Esophagus mucosa (tissue), 1 donor: ENCODE results near the gene AATK. TPM values are rescaled to one million over a fixed set of nuclear protein-coding genes. Genes with fewer than 3 reads are reported as not detected.

Experiments used
- ATAC-seq: fragments of 200-7000 bp; cut with Tn5 transposase; one replicate; pipeline ENCODE4 v1.9.1; 2020
- total RNA-seq: library from RNA; stranded (reverse); gene quantifications from one replicate; pipeline ENCODE4 v1.2.4, GENCODE V29; 2023
- donor health status: DM: yes; HTN: yes; CAD: no.

AATK gene
- total RNA-seq, 1 donor from 2014 or later = 0.56 TPM

DNA sequence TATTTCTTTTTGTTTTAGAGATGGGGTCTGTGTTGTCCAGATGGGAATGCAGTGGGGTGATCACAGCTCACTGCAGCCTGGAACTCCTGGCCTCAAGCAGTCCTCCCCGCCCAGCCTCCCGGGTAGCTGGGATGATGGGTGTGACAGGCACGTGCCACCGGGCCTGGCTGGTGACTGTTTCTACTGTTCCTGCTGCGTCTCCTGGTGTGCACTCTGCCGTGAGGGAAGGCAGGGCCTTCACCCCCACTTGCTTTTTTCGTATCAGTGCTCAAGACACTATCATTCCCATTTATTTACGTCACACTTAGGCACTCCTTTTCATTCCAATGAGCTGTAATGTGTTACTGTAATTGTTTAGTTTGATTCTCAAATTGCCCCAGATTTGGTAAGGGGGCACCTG is 26.0 kb downstream of the AATK start:
- no peak for ATAC-seq

DNA sequence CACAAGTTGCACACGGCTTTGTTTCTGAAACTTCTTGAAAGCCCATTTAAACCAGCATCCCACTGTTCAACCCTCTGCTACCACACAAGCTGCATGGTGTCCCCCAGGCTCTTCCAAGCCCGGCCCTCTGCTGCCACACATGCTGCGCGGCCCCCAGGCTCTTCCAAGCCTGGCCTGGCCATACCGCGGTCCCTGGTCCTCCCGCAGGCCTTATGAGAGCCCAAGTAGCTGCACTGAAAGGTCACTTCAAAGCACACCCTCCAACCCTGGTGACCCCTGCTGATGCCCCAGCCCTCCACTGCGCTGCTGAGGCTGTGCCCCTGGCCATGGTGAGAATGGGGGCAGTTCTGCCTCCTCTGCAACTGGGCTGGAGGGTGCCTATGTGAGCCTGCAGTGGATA is 26.6 kb downstream of the AATK start:
- ATAC-seq = no peak

DNA sequence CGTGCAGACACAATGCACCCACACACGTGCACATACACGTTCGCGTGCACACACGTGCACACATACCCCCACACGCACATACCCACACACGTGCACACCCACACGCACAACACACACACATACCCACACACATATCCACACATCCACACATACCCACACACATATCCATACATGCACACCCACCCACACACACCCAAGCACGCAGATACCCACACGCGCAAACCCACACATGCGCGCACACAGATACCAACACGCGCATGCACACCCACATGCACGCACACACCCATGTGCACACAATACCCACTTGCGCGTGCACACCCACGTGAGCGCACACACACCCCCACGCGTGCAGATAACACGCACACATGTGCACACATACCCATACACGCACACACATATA is 27.5 kb downstream of the AATK start:
- no peak for ATAC-seq

DNA sequence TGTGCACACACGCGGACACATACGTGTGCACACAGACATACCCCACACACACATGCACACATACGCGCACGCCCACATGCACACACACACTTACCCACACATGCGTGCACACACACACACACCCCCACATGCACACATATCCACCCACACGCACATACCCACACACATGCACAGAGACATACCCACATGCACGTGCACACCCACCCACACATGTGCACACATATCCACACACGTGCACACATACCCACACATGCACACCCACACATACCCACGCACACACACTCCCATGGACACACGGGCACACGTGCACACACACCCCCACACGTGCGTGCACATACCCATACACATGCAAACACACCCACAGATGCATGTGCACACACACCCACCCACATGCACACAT is 27.9 kb downstream of the AATK start:
- ATAC-seq = no peak

DNA sequence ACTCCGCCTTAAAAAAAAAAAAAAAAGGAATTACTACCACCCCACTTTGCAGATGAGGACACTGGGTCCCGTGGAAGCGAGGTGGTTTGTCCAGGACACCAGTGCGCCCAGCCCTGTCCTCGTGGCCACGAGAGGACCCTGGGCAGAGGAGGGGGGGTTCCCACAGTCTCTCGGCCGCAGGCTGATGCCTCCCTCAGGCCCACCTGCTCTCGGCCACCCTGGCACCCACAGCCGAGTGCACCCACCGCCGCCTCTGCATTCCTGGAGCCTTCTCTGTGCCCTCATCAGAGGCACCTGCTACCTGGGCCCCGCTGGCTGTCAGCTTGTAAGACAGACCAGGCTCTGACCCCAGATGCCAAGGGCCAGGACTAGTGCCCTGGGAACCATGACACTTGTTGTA is 28.8 kb downstream of the AATK start:
- ATAC-seq = no peak

DNA sequence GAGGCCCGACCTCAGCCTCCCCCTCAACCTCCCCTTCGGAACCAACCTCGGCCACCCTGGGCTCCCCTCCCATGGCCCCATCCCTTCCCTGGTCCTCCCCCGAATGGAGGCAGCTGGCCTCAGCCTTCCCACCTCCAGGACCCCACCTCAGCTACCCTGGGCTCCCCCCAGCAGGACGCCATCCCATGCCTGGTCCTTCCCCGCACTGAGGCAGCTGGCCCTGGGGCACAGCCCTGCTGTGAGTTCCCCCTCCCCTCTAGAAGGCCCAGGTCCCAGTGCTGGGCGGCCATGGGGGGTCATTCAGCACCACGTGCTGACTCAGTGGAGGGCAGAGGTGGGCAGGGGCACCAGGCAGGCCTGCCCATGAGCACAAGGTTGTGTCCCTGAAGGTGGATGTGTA is 29.7 kb downstream of the AATK start:
- no peak for ATAC-seq

DNA sequence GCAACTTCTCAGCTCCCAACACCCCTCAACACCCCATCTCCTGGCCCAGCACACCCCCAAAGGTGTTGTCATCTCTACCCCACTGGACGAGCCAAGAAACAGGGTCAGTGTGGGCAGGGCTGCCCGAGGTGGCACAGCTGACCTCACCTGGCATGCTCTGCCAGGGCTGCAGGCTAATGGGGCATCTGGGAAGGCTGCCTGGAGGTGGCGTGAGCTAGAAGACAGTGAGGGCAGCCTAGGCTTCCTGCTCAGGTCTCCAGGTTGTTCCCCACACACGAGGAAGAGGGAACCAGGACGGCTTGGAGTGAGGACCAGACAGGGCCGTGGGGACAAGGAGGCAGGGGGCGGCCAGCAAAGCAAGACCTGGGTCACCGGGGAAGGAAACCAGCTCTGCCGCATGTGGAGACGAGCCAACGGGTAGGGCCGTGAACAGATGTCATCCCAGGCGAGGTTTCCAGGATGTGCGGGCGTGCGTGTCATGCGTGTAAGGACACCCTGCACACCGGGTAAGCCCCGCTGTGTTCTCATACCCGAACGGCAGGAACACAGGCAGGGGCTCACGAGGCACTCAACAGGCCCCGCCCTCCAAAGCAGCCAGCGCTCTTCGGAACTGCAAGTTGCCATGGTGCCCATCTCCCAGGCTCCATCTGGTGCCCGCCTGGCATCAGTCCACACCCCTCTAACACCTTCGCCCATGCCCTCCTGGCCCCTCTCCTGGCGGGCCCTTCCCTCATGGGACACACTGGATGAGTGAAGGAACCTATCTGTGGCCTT is 30.3 kb downstream of the AATK start:
- ATAC-seq = no peak

DNA sequence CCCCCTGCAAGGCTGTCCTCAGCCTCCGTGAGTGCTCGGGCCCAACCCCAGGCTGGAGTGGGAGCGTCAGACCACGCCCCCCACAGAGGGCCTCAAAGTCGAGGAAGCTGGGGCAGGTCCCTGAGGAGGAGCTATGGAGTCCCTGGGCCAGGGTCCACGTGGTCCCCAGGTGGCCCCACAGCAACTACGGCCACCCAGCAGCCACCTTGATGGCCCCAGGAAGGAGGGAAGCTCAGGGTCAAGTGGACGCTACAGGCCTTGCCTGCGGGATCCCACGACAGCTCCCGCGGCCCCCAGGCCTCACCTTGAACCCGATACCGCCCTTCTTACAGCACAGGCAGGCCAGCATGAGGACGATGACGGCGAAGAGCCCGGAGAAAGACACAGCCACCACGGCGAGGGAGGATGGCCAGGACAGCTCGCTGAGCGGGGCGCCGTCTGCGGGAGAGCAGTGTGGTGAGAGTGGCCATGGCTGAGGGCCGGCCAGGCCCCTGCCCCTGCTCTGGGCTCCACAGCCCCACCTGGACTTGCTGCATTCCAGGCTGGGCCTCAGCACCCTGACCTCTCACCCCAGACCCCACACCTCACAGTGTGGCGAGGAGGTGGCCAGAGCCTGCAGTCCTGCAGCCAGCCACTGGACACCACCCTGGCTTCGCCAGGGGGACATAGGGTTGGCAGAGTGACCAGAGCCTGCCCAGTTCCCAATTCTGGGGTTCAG is 31.8 kb downstream of the AATK start:
- no peak for ATAC-seq

DNA sequence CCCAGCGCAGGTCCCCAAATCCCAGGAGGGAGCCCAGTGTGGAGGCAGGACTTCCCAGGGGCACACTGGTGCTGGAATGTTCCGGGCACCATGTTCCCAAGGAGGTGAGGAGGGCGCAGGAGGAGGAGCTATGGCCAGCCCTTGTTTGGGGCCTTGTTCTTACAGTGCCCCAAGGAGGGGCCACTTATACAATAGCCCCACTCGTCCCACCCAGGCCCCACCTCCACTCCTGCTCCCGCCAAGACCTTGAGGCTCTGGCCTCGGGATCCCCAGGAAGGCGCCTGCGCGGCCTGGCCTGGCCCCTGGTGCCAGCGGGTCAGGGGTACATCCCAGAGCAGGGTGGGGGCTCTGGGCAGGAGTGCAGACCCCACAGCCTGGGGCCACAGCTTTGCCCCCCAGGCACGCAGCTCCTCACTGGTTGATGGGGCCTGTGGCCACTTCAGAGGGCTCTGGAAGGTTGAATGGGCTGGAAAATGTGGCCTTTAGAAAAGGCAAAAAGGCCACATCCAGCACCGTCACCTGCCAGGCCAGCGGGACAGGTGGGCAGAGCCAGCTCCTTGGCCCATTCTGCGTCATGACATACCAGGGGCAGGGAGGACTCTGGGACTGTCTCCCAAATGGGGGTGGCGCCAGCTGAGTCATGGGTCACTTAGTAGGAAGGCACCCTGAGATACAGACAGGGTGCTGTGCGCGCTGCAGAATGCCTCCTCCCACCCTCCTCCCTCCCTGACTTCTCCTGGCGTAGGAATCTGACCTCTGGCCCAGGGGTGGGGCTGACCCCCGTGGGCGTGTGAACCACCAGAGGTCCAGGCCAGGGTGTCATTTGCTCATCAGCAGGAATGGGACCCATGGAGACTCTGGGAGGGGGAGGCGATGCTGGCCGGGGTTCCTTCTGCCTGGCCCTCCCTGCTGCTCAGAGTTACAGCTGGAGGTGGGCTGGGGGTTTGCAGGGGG is 33.0 kb downstream of the AATK start:
- no peak for ATAC-seq

DNA sequence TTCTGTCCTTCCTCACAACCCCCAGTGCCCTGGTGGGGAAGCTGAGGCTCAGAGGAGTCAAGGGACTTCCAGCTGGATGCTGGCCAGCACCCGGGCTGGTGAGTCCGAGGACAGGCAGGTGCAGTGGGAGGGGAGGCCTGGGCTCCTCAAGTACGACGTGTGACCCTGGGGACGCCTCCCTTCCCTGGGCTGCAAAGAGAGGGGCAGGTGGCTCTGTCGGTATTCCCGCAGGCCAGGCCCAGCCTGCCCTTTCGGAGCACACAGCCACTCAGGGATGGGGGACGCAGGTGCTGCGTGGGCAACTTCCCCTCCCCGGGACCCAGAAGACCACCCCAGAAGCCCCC is 33.9 kb downstream of the AATK start:
- no peak for ATAC-seq

DNA sequence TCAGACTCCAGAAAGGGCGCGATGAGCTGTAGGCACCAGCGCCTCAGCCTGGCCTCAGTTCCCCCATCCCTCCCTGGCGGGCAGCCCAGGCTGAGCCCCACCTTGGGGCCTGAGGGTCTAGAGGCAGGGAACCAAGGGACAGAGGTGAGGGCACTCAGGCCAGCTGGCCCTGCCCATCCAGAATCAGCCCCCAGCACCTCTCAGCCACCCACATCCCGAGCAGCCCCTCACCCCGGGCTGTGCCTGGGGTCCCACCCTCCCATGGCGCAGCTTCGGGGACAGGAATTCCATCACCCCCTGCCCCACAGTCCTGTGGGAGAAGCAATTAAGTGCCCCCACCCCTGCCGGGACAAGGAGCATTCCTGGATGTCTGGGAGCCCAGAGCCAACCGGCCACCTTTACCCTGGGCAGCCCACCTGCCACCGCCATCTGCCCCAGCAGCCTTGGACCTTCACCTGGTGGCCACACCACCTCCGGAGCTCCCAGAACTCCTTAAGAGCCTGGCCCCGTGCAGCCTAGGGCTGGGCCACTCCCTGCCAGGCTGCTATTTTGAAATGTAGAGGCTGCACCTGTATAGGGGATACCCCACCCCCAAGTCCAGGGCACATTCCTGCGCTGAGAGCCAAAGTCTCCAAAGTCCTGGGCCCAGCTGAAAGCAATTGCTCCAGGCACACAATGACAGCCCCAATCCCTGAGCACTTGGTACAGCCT is 34.4 kb downstream of the AATK start:
- no peak for ATAC-seq

DNA sequence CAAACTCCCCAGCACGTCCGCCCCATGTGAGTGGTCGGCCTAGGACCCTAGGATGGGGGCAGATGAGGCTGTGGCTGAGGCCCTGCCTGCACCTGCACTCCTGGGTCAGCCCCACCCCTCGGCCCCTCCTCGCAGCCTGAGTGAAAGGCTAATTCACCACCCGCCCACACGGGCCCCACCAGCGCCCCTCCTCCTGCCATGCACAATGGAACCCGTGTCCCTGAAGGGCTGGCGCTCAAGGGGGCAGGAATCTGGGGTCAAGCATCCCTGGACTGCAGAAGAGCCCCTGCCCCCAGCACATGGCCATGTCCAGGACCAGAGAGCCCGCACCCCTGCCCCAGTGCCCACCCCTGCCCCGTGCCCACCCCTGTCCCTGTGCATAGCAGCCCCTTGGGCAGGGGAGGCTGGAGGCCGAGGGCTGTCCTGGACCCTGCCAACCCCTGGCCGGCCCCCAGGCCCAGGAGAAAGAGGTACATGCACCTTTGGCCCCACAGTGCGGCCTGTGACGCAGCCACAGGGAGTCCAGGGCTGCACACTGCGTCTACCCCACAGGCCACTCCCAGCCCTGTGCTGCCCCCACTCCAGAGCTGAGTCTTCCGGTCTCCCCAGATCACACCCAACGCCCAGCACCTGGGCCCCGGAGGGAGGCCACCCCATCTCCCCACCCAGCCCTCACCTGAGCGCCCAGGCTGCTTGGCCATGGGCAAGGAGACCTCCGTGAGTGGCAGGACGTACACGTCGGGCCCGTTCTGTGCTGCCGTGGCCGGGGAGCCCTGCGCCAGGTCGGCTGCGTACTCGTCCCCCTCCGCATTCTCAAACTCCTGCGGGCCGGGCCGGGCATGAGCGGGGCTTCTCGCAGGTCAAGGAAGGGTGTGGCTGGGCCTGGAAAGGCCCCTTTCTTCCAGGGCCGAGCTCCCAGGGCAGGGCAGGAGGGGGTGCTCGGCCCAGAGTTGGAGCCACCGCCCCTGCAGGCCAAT is 35.3 kb downstream of the AATK start:
- no peak for ATAC-seq

DNA sequence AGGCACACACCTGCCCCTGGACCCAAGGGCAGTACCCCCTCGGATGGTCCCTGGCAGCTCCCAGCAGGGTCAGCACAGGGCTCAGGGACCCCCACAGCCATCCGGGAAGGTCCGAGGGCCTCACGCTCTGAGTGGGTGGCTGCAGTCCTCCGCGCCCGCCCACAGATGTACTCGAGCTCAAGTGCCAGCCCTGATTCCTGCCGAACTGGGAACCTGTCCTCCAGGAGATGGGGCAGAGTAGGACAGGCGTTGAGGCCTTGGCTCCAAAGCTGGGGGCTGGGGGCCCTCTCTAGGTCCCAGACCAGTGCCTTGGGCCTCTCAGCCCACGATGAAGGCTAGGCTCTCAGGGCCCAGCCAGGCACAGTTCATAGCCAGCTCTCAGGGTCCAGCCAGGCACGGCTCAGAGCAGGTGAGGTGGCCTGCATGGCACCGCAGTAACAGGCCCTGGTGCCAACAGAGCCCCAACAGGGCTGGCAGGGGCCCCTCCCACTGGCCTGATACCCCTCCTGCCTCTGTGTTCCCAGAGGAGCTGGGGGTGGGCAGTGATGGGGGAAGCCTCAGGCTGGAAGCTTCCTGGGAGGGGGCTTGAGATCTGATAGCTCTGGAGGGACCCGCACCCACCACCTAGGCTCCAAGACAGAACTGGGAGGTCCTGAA is 36.2 kb downstream of the AATK start:
- no peak for ATAC-seq

DNA sequence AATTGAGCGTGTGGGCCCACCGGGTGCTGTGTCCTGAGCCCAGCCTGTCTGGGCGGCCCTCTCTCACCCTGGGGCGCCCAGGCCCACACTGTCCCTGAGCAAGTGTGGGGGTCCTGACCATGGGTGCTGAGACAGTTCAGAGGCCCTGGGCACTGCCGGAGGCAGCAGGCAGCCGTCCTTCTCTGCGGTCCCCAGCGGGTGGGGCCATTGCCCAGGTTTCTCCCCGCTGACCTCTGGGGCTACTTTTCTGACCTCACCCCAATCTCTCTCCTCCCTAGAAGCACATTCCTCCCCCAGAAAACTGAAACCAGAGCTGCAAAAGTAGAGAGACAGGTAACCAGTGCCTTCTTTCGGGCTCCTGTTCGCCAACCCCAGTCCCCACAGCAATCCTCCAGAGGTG is 36.7 kb downstream of the AATK start:
- ATAC-seq = no peak

DNA sequence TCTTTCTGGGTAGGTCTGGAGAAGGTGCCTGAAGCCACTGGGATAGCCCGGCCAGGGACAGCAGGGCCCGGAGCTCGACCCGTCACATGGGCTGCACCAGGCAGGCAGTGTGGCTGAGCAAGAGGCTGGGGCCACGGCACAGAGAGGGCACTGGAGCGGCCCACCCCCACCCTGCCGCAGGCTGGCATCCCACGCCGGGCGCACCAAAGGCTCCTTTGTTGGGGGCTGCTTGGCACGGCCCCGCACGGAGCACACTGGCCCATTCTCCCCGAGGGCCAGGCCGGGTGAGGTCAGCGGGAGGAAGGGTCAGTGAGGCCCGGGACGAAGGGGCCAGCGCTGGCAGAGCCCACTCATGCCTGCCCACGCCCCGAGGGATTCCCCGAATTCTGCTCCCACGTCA is 37.2 kb downstream of the AATK start:
- ATAC-seq = no peak

DNA sequence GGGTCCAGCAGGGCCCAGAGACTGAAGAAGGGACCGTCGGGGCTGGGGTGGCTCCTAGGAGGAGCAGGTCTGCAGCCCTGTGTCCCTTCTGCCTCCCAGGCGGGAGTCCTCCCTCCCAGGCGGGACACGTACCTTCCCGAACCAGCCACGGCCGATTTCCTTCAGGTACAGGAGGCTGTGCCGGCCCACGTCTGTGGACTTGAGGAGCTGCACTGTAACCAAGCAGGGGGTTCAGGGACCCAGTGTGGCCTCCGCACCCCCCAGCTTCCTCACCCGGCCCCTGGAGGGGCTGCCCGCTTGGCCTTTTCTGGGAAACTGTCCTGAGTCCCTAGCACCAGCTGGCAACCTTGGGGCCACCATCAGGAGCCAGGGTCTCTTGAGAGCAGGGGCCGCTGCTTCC is 37.7 kb downstream of the AATK start:
- no peak for ATAC-seq

DNA sequence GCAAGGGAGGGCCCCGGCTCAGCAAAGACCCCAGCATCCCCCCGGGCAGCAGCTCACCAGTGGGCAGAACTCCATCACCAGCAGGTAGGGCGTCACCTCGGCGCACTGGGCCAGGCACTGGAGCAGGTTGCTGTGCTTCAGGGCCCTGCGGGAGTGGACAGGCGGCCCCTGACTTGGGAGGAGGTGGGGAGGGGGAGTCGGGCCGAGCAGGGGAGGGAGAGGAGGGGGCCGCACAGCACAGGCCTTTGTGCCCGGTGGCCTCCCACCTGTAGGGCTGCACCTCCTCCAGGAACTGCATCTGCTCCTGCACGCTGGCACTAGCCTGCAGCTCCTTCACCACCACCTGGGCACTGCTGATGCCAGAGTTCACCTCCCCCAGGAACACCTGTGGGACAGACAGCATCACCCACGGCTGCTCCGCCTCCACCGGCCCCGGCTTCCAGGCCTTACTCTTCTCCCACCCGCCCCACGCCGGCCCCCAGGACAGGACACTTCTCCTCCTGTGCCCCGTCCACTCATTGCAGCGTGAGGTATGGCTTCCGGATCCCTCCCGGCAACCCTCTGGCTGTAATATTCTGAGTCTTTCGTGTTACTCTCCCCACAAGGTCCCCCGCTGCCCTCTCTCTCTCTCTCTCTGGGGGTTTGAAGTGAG is 38.4 kb downstream of the AATK start:
- ATAC-seq = no peak

DNA sequence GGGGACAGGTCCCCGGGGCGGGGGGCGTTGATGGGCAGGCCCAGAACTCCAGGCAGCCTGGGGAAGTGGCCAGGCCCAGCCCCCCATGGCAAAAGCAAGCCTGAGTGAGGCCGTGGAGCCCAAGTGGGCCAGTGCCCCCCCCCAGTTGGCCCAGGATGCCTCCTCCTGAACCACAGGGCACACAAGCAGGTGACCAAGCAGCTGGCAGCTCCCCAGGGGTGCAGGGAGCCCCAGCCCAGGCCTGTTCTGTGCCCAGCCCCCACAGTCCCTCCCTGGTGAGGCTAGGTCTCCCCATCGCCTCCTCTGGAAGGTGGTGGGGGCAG is 38.9 kb downstream of the AATK start:
- no peak for ATAC-seq

DNA sequence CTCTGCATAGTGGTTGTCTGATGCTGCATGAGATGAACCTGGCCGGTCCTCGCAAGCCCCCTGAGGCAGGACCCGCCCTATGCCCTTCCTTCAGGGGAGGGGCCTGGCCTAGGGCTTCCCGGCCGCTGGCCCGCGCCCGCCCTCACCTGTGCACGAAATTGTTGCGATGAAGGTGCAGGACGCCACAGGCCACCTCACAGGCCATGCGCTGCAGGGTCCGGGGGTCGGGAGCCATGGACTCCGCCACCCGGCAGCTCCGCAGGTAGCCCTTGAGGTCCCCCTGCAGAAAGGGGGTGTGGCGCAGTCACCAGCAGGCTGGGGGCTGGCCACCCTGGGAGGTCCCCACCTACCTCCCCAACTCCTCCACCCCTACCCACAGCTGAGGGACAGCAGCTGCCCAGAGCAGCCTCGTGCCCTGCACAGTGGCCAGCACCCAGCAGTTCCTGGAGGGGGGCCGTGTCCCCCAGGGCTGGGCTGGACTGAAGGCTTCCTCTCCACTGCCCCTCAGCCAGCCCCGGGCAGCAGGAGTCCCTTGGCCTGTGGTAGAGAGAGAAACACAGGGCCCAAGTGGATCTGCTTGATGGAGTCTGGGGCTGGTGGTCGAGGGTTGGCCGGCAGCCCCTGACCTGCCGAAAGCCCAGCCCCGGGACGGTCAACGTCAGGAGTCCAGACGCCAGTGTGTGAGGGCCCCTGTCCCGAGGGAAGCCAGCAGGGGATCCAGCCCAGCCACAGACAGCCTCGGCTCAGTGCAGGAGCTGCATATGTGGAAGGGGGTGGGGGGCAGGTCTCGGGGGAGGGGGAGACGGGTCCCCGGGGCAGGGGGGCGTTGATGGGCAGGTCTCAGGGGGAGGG is 39.5 kb downstream of the AATK start:
- no peak for ATAC-seq
